K562 (cell line): ENCODE results near the gene MED13L. TPM values are rescaled to one million over a fixed set of nuclear protein-coding genes. Genes with fewer than 3 reads are reported as not detected.

Experiments used
- GTF3C2 ChIP-seq: IDR thresholded peaks from 3 replicates; pipeline ENCODE4 v1.6.1; 2011; ENCODE audit warnings: borderline replicate concordance, mild to moderate bottlenecking, moderate library complexity; ENCODE audit not compliant: insufficient read length; ENCODE audit errors: extremely low read depth
- LEF1 ChIP-seq: fragments of 450-650 bp; IDR thresholded peaks from 2 replicates; pipeline ENCODE4 v1.6.1; 2016; ENCODE audit warnings: mild to moderate bottlenecking
- NR0B1 ChIP-seq: fragments of 450-650 bp; IDR thresholded peaks from one replicate; pipeline ENCODE4 v1.6.1; 2018; ENCODE audit warnings: mild to moderate bottlenecking, moderate library complexity; ENCODE audit not compliant: partially characterized antibody
- NR2C2 ChIP-seq, 2 experiments: fragments of 200-800 bp in 1 of 2; sonication (Bioruptor generic) in 1 of 2; sonication (generic) in 1 of 2; formaldehyde crosslinking in 1 of 2; IDR thresholded peaks; 2 replicates each; pipeline versions ENCODE4 v1.6.1 to v1.8.0; 2016 to 2022; ENCODE audit warnings: mild to moderate bottlenecking in 1 of 2, missing compliant biosample characterization in 1 of 2, missing genetic modification characterization in 1 of 2, missing genetic modification reagents in 1 of 2
- POLR2G ChIP-seq: fragments of 200-400 bp; formaldehyde crosslinking; IDR thresholded peaks from 2 replicates; pipeline ENCODE4 v1.6.1; 2017; ENCODE audit warnings: low read depth, mild to moderate bottlenecking, antibody characterized with exemption, low read length, moderate library complexity
- RBBP5 ChIP-seq: fragments of 200-600 bp; sonication (generic); IDR thresholded peaks from 2 replicates; pipeline ENCODE4 v1.6.1; 2012; ENCODE audit warnings: borderline replicate concordance, mild to moderate bottlenecking, low read length, control low read depth, inconsistent platforms; ENCODE audit not compliant: insufficient read depth, poor library complexity, severe bottlenecking
- TCF7L2 ChIP-seq: fragments of 150-350 bp; IDR thresholded peaks from 2 replicates; pipeline ENCODE4 v1.6.1; 2016; ENCODE audit warnings: low read depth, mild to moderate bottlenecking, low read length, moderate library complexity
- TEAD2 ChIP-seq: fragments of 450-650 bp; IDR thresholded peaks from 2 replicates; pipeline ENCODE4 v1.6.1; 2016; ENCODE audit warnings: missing genetic modification characterization, control low read depth, missing compliant biosample characterization
- TEAD4 ChIP-seq, 2 experiments: sonication (generic) in 1 of 2; formaldehyde crosslinking in 1 of 2; IDR thresholded peaks; 2 replicates each; pipeline versions ENCODE4 v1.6.1 to v1.8.0; 2012 to 2022; ENCODE audit warnings: borderline replicate concordance in 1 of 2, inconsistent platforms in 1 of 2, low read length in 1 of 2, mild to moderate bottlenecking in 1 of 2, missing genetic modification reagents in 1 of 2
- ZBTB7A ChIP-seq: IDR thresholded peaks from 2 replicates; pipeline ENCODE4 v1.6.1; 2011; ENCODE audit warnings: low read depth, mild to moderate bottlenecking, low read length, moderate library complexity, borderline replicate concordance; ENCODE audit not compliant: control insufficient read depth
- polyA plus RNA-seq, 8 experiments: library from polyadenylated mRNA; depleted of rRNA in 4 of 8; stranded (reverse) in 5 of 8; unstranded in 3 of 8; fragments of >200 nt; fragmentation: Nextera tagmentation in 2 of 8; fragmentation: Illumina TruSeq in 1 of 8; extraction: Ambion mirVana in 2 of 8; extraction: Trizol in 1 of 8; gene quantifications; 2 replicates each; pipeline versions ENCODE4 v1.2.1 to v1.2.3, GENCODE V29; 2011 to 2014; ENCODE audit warnings: inconsistent platforms in 1 of 8, missing spikeins in 1 of 8
- total RNA-seq, 7 experiments: library from RNA; depleted of rRNA in 6 of 7; stranded (reverse); fragments of >200 nt in 6 of 7; fragmentation: Illumina TruSeq in 2 of 7; extraction: Trizol in 2 of 7; gene quantifications; 2 replicates each; pipeline versions ENCODE4 v1.2.1 to v1.2.3, GENCODE V29; 2011 to 2021; ENCODE audit warnings: low replicate concordance in 1 of 7
- TF ChIP-seq, protein P1 (sequence below): sonication (generic); formaldehyde crosslinking; IDR thresholded peaks from 2 replicates; pipeline ENCODE4 v1.4.0; 2020; ENCODE audit warnings: mild to moderate bottlenecking, missing genetic modification reagents

MED13L gene
- total and polyA plus RNA-seq, 9 of the 15 experiments (the other 6 are each of a cell fraction or from before 2014, with no cell fraction given) = 13.4 to 90.3 (median 36.9) TPM

DNA sequence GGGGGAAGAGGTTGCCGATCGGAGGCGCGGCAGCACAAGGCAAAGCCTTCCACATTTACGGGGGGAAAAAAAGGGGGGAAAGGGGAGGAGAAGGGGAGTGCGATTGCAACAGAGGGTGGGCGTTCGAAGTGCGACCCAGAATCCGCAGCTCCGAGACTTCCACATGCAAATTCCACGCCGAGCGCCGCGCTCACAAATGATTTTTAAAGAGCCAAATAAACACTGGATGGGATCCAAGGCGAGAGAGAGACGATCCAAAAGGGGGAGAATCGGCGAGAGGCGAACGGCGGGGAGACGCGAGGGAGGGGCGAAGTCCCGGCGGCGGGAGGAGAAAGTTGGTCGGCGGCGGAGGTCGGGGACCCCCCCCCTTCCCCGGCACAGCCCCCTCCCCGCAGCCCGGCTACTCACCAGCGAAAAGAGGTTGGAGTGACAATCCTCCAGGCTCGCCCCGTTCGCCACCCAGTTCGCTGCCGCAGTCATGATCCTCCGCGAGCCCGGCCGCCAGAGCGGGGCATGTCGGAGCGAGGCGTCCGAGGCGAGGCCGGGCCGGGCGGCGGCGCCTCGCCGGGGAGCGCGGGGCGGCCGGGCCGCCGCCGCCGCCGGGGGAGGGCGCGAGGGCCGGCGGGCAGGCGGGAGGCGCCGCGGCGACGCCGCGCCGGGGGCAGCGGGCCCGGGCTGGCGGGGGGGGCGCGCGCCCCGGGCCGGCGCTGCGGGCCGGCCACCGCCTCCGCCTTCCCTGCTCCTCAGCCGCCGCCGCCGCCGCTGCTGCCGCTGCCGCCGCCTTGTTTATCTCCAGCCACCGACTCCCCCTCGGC, 634 bp downstream of the MED13L start (continued):
- peak; percentile 74 for TF ChIP-seq RBBP5
- TF ChIP-seq, protein P1, sequence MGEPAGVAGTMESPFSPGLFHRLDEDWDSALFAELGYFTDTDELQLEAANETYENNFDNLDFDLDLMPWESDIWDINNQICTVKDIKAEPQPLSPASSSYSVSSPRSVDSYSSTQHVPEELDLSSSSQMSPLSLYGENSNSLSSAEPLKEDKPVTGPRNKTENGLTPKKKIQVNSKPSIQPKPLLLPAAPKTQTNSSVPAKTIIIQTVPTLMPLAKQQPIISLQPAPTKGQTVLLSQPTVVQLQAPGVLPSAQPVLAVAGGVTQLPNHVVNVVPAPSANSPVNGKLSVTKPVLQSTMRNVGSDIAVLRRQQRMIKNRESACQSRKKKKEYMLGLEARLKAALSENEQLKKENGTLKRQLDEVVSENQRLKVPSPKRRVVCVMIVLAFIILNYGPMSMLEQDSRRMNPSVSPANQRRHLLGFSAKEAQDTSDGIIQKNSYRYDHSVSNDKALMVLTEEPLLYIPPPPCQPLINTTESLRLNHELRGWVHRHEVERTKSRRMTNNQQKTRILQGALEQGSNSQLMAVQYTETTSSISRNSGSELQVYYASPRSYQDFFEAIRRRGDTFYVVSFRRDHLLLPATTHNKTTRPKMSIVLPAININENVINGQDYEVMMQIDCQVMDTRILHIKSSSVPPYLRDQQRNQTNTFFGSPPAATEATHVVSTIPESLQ (CRISPR knock-in tag) = no peak
- peak; percentile 56; the same call in 1 of the 2 replicates for TF ChIP-seq POLR2G
- no peak for TF ChIP-seq NR2C2 (CRISPR knock-in tag; IDR thresholded peaks at IDR 0.05)
- TF ChIP-seq NR2C2 (tag; IDR thresholded peaks at IDR 0.05) = peak; percentile 7; the same call in 1 of the 2 replicates
- TF ChIP-seq GTF3C2 = no peak
- TF ChIP-seq TEAD4 (IDR thresholded peaks at IDR 0.05; ENCODE audit: low read length) = 0 out of 2 replicates have a peak, but pooled peaks have one; percentile 8
- no peak for TF ChIP-seq TEAD4 (CRISPR knock-in tag; IDR thresholded peaks at IDR 0.05; ENCODE audit: borderline replicate concordance)
- TF ChIP-seq TCF7L2 = no peak
- no peak for TF ChIP-seq NR0B1
- TF ChIP-seq LEF1 = no peak
- TF ChIP-seq TEAD2 = no peak
- TF ChIP-seq ZBTB7A = peak; percentile 93
